Measurements from ENCODE around the gene AGAP1.

DNA sequence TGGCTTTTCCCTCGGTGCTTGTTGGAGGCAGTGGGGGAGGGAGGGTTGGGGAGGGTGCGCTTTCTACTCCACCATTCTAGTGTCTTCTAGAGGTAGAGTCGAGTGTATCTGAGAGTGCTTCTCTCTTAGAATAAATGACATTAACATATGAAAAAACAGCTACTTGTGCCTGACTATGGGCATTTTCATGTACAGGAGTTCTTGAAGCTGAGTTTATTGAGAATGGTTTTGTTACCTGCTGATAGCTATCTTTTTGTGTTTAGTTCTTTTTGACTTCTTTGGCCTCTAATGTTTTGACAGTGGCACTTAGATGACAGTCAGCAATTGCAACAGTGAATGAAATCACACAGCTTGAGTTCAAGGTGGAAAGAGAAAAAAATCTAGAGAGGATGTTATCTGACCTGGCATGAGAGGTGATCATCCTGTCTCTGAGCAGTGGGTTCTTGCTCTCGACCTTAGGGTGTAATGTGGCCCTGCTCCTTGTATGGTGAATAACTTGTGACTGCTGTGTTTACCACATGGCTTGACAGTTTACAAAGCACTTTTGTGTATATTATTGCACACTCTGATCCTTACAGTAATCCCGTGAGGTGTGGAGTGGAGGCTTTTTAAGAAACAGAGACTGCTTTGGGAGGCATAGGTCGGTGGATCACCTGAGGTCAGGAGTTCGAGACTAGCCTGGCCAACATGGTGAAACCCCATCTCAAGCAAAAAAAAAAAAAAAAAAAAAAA lies 86.7 kb downstream of the AGAP1 start:
- TF ChIP-seq, protein P1, sequence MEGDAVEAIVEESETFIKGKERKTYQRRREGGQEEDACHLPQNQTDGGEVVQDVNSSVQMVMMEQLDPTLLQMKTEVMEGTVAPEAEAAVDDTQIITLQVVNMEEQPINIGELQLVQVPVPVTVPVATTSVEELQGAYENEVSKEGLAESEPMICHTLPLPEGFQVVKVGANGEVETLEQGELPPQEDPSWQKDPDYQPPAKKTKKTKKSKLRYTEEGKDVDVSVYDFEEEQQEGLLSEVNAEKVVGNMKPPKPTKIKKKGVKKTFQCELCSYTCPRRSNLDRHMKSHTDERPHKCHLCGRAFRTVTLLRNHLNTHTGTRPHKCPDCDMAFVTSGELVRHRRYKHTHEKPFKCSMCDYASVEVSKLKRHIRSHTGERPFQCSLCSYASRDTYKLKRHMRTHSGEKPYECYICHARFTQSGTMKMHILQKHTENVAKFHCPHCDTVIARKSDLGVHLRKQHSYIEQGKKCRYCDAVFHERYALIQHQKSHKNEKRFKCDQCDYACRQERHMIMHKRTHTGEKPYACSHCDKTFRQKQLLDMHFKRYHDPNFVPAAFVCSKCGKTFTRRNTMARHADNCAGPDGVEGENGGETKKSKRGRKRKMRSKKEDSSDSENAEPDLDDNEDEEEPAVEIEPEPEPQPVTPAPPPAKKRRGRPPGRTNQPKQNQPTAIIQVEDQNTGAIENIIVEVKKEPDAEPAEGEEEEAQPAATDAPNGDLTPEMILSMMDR (IDR thresholded peaks at IDR 0.05): no peak
- TF ChIP-seq POLR2A (IDR thresholded peaks at IDR 0.05): no peak

Measured in sigmoid colon (tissue), 3 donors.